GM12801 (cell line): ENCODE data around the gene ARSD.

Source experiments
- CTCF ChIP-seq: IDR thresholded peaks from one replicate; pipeline ENCODE4 v1.5.1; 2011; ENCODE audit warnings: control low read depth; ENCODE audit not compliant: insufficient read length; ENCODE audit errors: extremely low read depth

Gene ARSD

DNA sequence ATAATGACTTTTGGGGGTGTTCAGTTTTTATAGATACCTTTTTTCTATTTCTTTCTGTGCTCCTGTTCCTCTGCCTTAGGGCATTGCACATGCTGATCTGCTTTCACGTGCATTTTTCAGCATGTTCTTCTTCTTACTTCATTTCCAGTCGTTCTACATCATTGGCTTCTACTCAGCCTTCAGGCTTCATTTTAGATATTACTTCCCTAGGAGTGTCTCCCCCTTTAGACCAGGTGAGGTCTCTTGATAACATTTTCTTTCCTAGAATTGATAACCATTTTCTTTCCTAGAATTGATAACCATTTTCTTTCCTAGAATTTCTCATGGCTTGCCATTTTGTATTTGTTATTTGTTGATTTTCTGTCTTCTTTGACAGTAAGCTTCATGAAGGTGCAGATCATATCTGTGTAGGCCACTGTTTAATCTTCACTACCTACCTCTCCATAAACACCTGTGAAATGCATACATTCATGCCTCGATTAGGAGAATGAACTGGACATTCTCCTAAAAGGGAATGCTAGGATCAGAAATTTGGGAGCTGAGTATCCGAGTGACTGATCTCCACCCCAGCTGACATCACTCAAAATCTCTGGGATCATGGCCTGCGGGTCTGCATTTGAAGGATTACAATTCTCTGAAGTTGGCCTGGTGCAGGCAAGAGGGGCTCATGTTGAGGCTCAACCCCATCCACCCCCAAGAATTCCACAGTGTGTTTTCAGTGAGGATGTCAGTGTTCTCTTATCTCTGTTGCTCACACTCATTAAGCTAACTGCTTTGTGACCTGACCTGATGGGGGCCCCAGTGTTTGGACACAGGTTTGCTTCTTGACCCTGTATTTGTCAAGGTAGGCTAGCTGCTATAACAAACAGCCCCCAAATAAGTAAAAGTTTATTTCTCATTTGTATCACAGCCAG is 54.7 kb downstream of the ARSD start:
- TF ChIP-seq CTCF = no peak

- TF ChIP-seq CTCF = no peak
Measured at GRCh38 chrX:2872671-2873277, 56.4 kb downstream of the ARSD start.

GRCh38 chrX:2871831-2872230 is 57.3 kb downstream of the ARSD start:
- no peak for TF ChIP-seq CTCF

- no peak for TF ChIP-seq CTCF
Measured at GRCh38 chrX:2870650-2871049, 58.5 kb downstream of the ARSD start.

DNA sequence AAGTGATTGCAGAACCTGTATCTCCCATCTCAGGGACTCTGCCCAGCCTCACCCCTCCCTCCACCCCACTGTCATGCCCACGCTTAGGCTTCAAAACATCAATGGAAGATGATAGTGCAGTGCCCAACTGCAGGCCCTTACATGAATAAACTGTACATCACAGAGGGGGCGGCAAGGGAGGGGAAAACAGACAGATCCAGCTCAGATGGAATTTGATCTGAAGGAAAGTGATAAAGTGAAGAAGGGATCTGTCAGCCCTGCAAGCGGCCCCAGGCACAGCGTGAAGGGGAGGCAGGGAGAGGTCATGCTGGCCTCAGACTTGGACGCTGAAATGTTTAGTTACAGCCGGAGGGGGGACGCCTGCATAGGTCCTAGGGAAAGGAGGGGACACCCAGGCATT is 61.9 kb downstream of the ARSD start:
- TF ChIP-seq CTCF = no peak

GRCh38 chrX:2863646-2864045 is 65.5 kb downstream of the ARSD start:
- TF ChIP-seq CTCF = no peak

GRCh38 chrX:2862404-2862803 is 66.7 kb downstream of the ARSD start:
- TF ChIP-seq CTCF = no peak
